VCaP (cell line): ENCODE data around the gene ZFP36L2.

Source experiments
- H3K27ac ChIP-seq: fragments of 450-650 bp; 2 replicates; pipeline ENCODE4 v1.5.1; 2017
- CTCF ChIP-seq: fragments of 450-650 bp; conservative IDR thresholded peaks from 2 replicates; pipeline ENCODE4 v1.5.1; 2017; ENCODE audit warnings: mild to moderate bottlenecking, moderate library complexity

ZFP36L2 gene

DNA sequence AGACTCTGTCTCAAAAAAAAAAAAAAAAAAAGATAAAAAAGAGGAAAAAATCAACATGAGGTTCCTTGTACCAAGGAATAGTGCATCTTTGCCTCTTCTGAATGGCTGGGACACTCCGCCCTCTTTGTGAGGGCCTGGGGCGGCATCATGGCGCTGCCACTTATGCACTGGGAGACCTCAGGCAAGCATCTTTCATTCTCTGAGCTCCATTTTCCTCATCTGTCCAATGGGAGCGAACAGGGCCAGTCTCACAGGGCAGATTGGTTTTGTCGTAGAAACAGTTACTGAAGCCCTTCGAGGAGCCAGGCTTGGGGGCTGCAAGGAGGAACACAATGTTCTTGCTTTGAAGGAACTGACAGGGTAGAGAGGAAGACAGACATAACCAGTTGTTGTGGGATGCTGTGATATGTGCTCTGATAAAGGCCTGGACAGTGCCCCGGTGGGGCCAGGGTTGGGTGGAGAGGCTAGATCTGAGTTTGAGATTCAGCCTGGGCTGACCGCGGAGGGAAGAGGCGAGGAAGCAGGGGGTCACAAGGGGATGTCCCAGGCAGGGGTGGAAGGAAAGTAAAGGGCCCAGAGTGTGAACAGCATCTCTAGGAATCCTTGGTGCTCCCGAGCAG is 14.1 kb downstream of the ZFP36L2 start:
- TF ChIP-seq CTCF: no peak
- H3K27ac ChIP-seq: no peak overlapping the region

- no peak overlapping the region for H3K27ac ChIP-seq
- TF ChIP-seq CTCF: no peak
These were observed 15.7 kb downstream of the ZFP36L2 start for GRCh38 chr2:43210467-43211303.

DNA sequence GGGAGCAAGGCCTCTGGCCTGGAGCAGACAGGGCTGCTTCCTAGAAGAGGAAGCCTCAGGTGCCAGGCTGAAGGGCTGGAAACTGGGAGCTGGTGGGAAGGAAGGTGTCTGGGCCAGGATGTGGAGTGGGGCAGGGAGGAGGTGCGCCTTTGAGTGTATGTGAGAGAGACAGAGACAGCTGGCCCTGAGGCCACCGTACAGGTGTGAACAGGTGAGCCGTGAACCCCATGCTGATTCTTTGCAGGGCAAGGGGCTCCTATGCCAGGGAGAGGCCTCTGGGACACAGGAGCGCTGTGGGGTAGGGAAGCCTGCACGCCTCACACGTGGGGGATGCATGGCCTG is 16.3 kb downstream of the ZFP36L2 start:
- no peak for TF ChIP-seq CTCF
- no peak overlapping the region for H3K27ac ChIP-seq

DNA sequence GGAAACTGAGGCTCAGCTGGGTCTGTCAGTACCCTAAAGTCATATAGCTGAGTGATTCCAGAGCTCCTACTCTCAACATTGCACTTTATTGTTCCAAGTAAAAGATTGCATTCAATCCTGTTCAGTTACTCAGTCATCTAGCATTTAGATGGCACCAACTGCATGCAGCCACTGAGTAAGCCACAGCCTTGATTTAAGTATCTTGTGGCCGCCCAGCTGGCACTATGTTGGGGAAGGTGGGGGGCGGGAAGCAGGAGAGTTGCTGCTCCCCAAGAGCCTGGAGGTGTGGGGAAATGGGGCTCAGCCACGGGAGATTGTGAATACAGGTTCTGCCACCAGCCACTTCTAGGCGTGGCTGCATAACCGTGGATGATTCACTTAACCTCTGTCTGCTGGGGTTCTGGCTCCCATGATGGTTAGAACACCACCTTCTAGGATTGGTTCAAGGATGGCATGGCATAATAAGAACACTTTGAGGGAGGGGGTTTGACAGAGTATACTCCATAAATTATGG is 17.1 kb downstream of the ZFP36L2 start:
- H3K27ac ChIP-seq: no peak overlapping the region

DNA sequence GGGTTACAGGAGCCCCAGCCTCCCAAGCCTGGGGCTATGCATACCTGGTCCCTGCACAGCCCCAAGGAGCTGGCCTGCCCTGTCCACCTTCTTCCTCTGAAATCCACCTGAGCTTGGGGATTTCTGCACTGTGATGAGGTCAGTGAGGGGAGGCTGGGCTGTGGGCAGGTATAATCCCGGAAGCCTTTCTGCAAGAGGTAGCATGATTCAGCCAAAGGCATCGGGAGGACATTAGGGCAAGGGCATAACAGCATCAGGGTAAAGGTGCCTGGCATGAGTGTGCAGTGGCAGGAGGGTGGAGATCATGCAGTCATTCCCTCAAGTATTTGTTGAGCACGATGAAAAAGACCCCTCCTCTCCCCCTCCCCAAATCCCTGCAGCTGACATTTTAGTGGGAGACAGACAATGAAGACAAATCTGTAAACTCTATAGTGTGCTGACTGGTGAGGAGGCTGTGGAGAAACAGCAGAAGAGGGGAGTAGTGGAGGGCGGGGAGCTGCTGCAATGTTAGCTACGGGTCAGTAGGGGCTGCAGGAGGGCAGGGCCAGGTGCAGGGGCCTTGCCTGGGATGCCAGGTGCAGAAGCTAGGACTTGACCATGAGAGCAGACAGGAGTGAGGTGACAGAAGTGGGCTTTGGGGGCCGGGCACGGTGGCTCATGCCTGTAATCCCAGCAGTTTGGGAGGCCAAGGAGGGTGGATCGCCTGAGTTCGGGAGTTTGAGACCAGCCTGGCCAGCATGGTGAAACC is 18.7 kb downstream of the ZFP36L2 start:
- no peak overlapping the region for H3K27ac ChIP-seq
- no peak for TF ChIP-seq CTCF

More for the DNA sequence above, 17.1 kb downstream of the ZFP36L2 start:
- no peak for TF ChIP-seq CTCF

DNA sequence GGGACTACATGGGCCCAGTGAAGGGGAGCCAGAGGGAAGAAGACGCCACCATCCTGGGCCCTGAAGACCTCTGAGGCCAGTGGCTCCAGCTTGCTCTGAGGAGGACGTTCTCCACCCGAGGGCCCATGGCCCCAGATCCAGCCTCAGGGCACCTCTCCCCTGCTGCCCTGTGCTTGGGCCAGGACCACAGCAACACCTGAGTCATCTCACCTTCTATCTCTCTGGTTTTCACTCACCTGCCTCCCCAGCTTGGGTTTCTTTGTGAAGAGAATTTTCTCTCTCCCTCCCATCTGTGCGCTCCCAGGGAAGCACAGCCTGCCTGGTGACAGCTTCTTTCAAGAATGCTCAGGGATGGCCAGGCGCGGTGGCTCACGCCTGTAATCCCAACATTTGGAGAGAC is 19.8 kb downstream of the ZFP36L2 start:
- H3K27ac ChIP-seq: no peak overlapping the region
- no peak for TF ChIP-seq CTCF

DNA sequence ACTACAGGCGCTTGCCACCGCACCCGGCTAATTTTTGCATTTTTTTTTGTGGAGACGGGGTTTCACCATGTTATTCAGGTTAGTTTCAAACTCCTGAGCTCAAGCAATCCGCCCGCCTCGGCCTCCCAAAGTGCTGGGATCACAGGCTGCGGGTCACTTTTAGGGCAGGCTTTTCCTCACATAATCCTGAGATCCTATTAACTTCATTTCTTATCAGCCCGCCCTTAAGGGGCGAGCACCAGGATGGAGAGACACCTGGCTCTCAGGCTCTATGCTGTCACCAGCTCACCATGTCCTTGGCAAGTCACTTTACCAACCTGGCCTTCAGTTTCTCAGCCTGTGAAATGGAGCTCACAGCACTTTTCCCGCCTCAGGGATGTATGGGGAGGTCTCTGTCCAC is 23.0 kb downstream of the ZFP36L2 start:
- no peak overlapping the region for H3K27ac ChIP-seq
- TF ChIP-seq CTCF: no peak
